Panc1 (cell line): ENCODE measurements around the gene SUCLA2. TPM values are rescaled to one million over a fixed set of nuclear protein-coding genes. Genes with fewer than 3 reads are reported as not detected.

Experiments
- ATAC-seq: fragments of 200-7000 bp; cut with Tn5 transposase; 2 replicates; pipeline ENCODE4 v1.9.1; 2020; ENCODE audit warnings: mild to moderate bottlenecking, moderate library complexity
- BruUV-seq: library from RNA; stranded (reverse); fragments of 400-500 nt; replicated peaks from 2 replicates; lab custom pipeline; 2021; lab: Mats Ljungman, UMichigan
- CTCF ChIA-PET: fragments of 300-600 bp; sonication (Branson Sonifier 250); formaldehyde crosslinking; loops from one replicate; lab custom pipeline; 2022; ENCODE audit warnings: antibody characterized with exemption; lab: Charles Lee
- POLR2A ChIA-PET: fragments of 300-600 bp; sonication (Branson Sonifier 250); formaldehyde crosslinking; loops from one replicate; lab custom pipeline; 2022; ENCODE audit warnings: antibody characterized with exemption; lab: Charles Lee
- DNase-seq: peaks from one replicate; pipeline ENCODE4 v3.0.0-alpha.2; 2010; ENCODE audit warnings: low read depth, low spot score
- H3K27ac ChIP-seq: 2 replicates; pipeline ENCODE4 v1.5.1; 2011; ENCODE audit warnings: mild to moderate bottlenecking, low read length, inconsistent platforms
- H3K27me3 ChIP-seq: fragments of 200-500 bp; sonication (Bioruptor generic); 2 replicates; pipeline ENCODE4 v1.6.0; 2014; ENCODE audit warnings: low read length, inconsistent platforms; ENCODE audit not compliant: control insufficient read depth, insufficient read depth
- H3K36me3 ChIP-seq: fragments of 200-500 bp; sonication (Bioruptor generic); 2 replicates; pipeline ENCODE4 v1.5.1; 2014; ENCODE audit warnings: inconsistent platforms, mild to moderate bottlenecking, low read length, moderate library complexity; ENCODE audit not compliant: control insufficient read depth, insufficient read depth
- H3K4me1 ChIP-seq: 2 replicates; pipeline ENCODE4 v1.5.1; 2011; ENCODE audit warnings: inconsistent platforms, mild to moderate bottlenecking, low read length, moderate library complexity; ENCODE audit not compliant: control insufficient read depth, insufficient read depth
- H3K4me3 ChIP-seq, 2 experiments: 2 replicates each; pipeline ENCODE4 v1.5.1; 2011 to 2012; ENCODE audit warnings: low read depth in 2 of 2, low read length in 2 of 2, mild to moderate bottlenecking in 2 of 2, inconsistent platforms in 1 of 2, moderate library complexity in 1 of 2
- H3K9me3 ChIP-seq: fragments of 200-500 bp; sonication (Bioruptor generic); 2 replicates; pipeline ENCODE4 v1.5.1; 2014; ENCODE audit warnings: low read depth, mild to moderate bottlenecking, inconsistent platforms, low read length, moderate library complexity; ENCODE audit not compliant: control insufficient read depth, insufficient read depth
- POLR2AphosphoS5 ChIP-seq: IDR thresholded peaks from 2 replicates; pipeline ENCODE4 v1.6.1; 2012; ENCODE audit warnings: mild to moderate bottlenecking, low read depth, low read length, moderate library complexity
- SIN3A ChIP-seq: IDR thresholded peaks from 2 replicates; pipeline ENCODE4 v1.6.1; 2012; ENCODE audit warnings: low read depth, mild to moderate bottlenecking, low read length, moderate library complexity, borderline replicate concordance; ENCODE audit not compliant: insufficient read depth
- TCF7L2 ChIP-seq: IDR thresholded peaks from 2 replicates; pipeline ENCODE4 v1.6.1; 2011; ENCODE audit warnings: mild to moderate bottlenecking, low read depth, low read length, inconsistent platforms
- in situ Hi-C: cut with HindIII; loops from 2 replicates; pipeline ENCODE4 v1.10.0; 2016; ENCODE audit warnings: low sequenced_read_pairs, low pct_unique_long_range_greater_than_20kb
- intact Hi-C: fragments of 100-400 bp; cut with micrococcal nuclease; formaldehyde crosslinking; loops from one replicate; pipeline ENCODE4 v1.10.0; 2022; ENCODE audit not compliant: unreplicated experiment
- total RNA-seq: library from RNA; stranded (reverse); gene quantifications from one replicate; pipeline ENCODE4 v1.2.1, GENCODE V29; 2021; ENCODE audit not compliant: unreplicated experiment
- TF ChIP-seq, protein P1 (sequence below), 2 experiments: IDR thresholded peaks; 2 replicates each; pipeline ENCODE4 v1.6.1; 2011 to 2012; ENCODE audit warnings: low read depth in 2 of 2, control low read depth in 1 of 2, low read length in 1 of 2, mild to moderate bottlenecking in 1 of 2, moderate library complexity in 1 of 2; ENCODE audit not compliant: insufficient read depth in 1 of 2
- TF ChIP-seq, protein P2 (sequence below): fragments of 450-650 bp; IDR thresholded peaks from 2 replicates; pipeline ENCODE4 v1.5.1; 2017; ENCODE audit warnings: mild to moderate bottlenecking

Gene SUCLA2
- total RNA-seq, 1 experiment from 2014 or later, result 28.1 TPM

DNA sequence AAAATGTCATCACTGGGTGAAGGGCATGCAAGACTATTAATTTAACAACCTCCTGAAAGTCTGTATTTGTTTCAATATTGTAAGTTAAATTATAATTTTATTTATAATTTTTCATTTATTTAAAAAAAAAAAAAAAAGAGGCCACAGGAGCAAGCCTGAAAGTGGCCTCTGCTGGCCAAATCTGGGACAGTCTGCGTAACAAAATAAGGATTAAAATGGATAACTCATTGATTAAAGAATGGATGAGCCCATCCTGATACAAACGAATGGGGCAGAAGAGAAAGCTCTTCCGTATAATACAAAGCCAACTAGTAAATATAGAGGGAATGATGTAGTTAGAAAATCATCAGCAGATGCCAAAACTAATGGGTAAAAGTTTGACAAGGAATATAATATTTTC lies 36.2 kb downstream of the SUCLA2 start:
- POLR2A ChIA-PET, result no interaction called here
- intact Hi-C loops, result no loop called here

DNA sequence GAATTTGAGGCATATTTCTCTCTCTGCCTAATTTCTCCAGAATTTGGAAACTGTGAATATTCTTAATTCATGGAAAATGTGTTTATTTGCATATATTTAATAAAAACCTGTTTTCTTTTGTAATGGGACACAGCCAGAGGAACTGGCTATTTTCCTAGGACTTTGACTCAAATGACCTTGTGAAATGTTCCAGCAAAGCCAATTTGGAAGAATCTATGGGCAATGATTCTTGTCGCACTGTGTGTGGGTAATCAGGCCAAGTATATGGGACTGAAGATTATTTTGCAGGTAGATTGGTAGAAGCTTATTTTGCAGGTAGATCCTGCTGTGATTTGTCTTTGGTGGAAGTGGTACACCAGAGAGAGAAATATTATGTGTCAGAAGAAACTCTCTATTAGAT lies 38.8 kb downstream of the SUCLA2 start:
- Histone ChIP-seq H3K4me3 (no peak overlapping the region), H3K9me3 (peaks cover 12% of the 10 kb centered on the region), H3K36me3 (no peaks in the 10 kb centered on the region; the same call in none of the 2 replicates), H3K27me3 (no peaks in the 10 kb centered on the region), H3K27ac (no peak overlapping the region), H3K4me1 (no peaks in the 10 kb centered on the region)
- ChIA-PET POLR2A (no interaction called here), CTCF (no interaction called here)
- intact Hi-C loops (no loop called here), in situ Hi-C loops (no loop called here)
- no TSS peak for BruUV-seq
- TF ChIP-seq POLR2AphosphoS5 (no peak), SIN3A (no peak), TCF7L2 (no peak)
- TF ChIP-seq, protein P1, sequence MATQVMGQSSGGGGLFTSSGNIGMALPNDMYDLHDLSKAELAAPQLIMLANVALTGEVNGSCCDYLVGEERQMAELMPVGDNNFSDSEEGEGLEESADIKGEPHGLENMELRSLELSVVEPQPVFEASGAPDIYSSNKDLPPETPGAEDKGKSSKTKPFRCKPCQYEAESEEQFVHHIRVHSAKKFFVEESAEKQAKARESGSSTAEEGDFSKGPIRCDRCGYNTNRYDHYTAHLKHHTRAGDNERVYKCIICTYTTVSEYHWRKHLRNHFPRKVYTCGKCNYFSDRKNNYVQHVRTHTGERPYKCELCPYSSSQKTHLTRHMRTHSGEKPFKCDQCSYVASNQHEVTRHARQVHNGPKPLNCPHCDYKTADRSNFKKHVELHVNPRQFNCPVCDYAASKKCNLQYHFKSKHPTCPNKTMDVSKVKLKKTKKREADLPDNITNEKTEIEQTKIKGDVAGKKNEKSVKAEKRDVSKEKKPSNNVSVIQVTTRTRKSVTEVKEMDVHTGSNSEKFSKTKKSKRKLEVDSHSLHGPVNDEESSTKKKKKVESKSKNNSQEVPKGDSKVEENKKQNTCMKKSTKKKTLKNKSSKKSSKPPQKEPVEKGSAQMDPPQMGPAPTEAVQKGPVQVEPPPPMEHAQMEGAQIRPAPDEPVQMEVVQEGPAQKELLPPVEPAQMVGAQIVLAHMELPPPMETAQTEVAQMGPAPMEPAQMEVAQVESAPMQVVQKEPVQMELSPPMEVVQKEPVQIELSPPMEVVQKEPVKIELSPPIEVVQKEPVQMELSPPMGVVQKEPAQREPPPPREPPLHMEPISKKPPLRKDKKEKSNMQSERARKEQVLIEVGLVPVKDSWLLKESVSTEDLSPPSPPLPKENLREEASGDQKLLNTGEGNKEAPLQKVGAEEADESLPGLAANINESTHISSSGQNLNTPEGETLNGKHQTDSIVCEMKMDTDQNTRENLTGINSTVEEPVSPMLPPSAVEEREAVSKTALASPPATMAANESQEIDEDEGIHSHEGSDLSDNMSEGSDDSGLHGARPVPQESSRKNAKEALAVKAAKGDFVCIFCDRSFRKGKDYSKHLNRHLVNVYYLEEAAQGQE (IDR thresholded peaks at IDR 0.05; ENCODE audit: insufficient read depth in 1 of 2, low read depth in 2 of 2, low read length in 1 of 2), result no peak
- TF ChIP-seq, protein P2, sequence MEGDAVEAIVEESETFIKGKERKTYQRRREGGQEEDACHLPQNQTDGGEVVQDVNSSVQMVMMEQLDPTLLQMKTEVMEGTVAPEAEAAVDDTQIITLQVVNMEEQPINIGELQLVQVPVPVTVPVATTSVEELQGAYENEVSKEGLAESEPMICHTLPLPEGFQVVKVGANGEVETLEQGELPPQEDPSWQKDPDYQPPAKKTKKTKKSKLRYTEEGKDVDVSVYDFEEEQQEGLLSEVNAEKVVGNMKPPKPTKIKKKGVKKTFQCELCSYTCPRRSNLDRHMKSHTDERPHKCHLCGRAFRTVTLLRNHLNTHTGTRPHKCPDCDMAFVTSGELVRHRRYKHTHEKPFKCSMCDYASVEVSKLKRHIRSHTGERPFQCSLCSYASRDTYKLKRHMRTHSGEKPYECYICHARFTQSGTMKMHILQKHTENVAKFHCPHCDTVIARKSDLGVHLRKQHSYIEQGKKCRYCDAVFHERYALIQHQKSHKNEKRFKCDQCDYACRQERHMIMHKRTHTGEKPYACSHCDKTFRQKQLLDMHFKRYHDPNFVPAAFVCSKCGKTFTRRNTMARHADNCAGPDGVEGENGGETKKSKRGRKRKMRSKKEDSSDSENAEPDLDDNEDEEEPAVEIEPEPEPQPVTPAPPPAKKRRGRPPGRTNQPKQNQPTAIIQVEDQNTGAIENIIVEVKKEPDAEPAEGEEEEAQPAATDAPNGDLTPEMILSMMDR, result no peak
- DNase-seq (no peak), ATAC-seq (no peak)

More for the DNA sequence above, 36.2 kb downstream of the SUCLA2 start:
- Histone ChIP-seq H3K9me3 (no peaks in the 10 kb centered on the region; the same call in 1 of the 2 replicates), H3K27ac (no peak overlapping the region), H3K36me3 (peaks cover 3% of the 10 kb centered on the region), H3K4me1 (no peaks in the 10 kb centered on the region; the same call in 1 of the 2 replicates), H3K4me3 (no peak overlapping the region), H3K27me3 (no peaks in the 10 kb centered on the region)
- TF ChIP-seq, protein P1 (IDR thresholded peaks at IDR 0.05; ENCODE audit: insufficient read depth in 1 of 2, low read depth in 2 of 2, low read length in 1 of 2), result no peak
- TF ChIP-seq TCF7L2 (no peak), SIN3A (no peak), POLR2AphosphoS5 (no peak)
- TF ChIP-seq, protein P2, result no peak
- CTCF ChIA-PET, result no interaction called here
- DNase-seq, result no peak
- in situ Hi-C loops, result no loop called here
- no TSS peak for BruUV-seq
- no peak for ATAC-seq
